ENCODE results near the gene EEF2K. TPM values are rescaled to one million over a fixed set of nuclear protein-coding genes. Genes with fewer than 3 reads are reported as not detected.
"Not testable (repeated sequence)": the region's sequence is repeated elsewhere in the genome, so short reads cannot be mapped to it uniquely, and the experiment has no call there.

Gene EEF2K
- polyA plus RNA-seq, 3 donors: 10.0 to 12.0 (median 10.5) TPM

- DNase-seq (ENCODE audit: low read depth in 3 of 3, low spot score in 2 of 3): no peak
These were observed 85.8 kb downstream of the EEF2K start for GRCh38 chr16:22291860-22292318.

- no peak for DNase-seq (ENCODE audit: low read depth in 3 of 3, low spot score in 2 of 3)
These were observed 86.2 kb downstream of the EEF2K start for GRCh38 chr16:22292320-22292719.

- DNase-seq (ENCODE audit: low read depth in 3 of 3, low spot score in 2 of 3): no peak
These were observed 87.3 kb downstream of the EEF2K start for GRCh38 chr16:22293137-22294106.

GRCh38 chr16:22296225-22297113, 90.4 kb downstream of the EEF2K start:
- DNase-seq (ENCODE audit: low read depth in 3 of 3, low spot score in 2 of 3): no peak

GRCh38 chr16:22297114-22297870, 91.2 kb downstream of the EEF2K start, which contains the start of gene POLR3E:
TSS of gene POLR3E (plus strand) at chr16:22297409. CDS start at chr16:22302969, 5,560 bp downstream.
- DNase-seq (ENCODE audit: low read depth in 3 of 3, low spot score in 2 of 3): peak; percentile 96 to 99 (median 97)

GRCh38 chr16:22297871-22298733, 92.0 kb downstream of the EEF2K start:
- peak; percentile 76 to 88 (median 84) for DNase-seq (ENCODE audit: low read depth in 3 of 3, low spot score in 2 of 3)

- DNase-seq (ENCODE audit: low read depth in 3 of 3, low spot score in 2 of 3): no peak
These were observed 93.0 kb downstream of the EEF2K start for GRCh38 chr16:22299036-22299435.

- DNase-seq (ENCODE audit: low read depth in 3 of 3, low spot score in 2 of 3): no peak
These were observed 94.5 kb downstream of the EEF2K start for GRCh38 chr16:22300427-22301071.

- DNase-seq (ENCODE audit: low read depth in 3 of 3, low spot score in 2 of 3): not testable (repeated sequence)
These were observed 95.3 kb downstream of the EEF2K start for GRCh38 chr16:22301423-22301822.

- no peak for DNase-seq (ENCODE audit: low read depth in 3 of 3, low spot score in 2 of 3)
These were observed 96.8 kb downstream of the EEF2K start for GRCh38 chr16:22302776-22303363.

GRCh38 chr16:22304411-22304810, 98.3 kb downstream of the EEF2K start:
- no peak for DNase-seq (ENCODE audit: low read depth in 3 of 3, low spot score in 2 of 3)

- no peak for DNase-seq (ENCODE audit: low read depth in 3 of 3, low spot score in 2 of 3)
These were observed 100.7 kb downstream of the EEF2K start for GRCh38 chr16:22306788-22307187.

GRCh38 chr16:22307838-22308237, 101.8 kb downstream of the EEF2K start:
- no peak for DNase-seq (ENCODE audit: low read depth in 3 of 3, low spot score in 2 of 3)

- DNase-seq (ENCODE audit: low read depth in 3 of 3, low spot score in 2 of 3): no peak
These were observed 102.9 kb downstream of the EEF2K start for GRCh38 chr16:22308824-22309520.

GRCh38 chr16:22311520-22311919, 105.4 kb downstream of the EEF2K start:
- no peak for DNase-seq (ENCODE audit: low read depth in 3 of 3, low spot score in 2 of 3)

- DNase-seq (ENCODE audit: low read depth in 3 of 3, low spot score in 2 of 3): no peak
These were observed 107.1 kb downstream of the EEF2K start for GRCh38 chr16:22312897-22313781.
